BJ (cell line): ENCODE data around the gene NHERF1. TPM values are rescaled to one million over a fixed set of nuclear protein-coding genes. Genes with fewer than 3 reads are reported as not detected.

Source experiments
- CTCF ChIA-PET: fragments of 350-600 bp; formaldehyde crosslinking; extraction: SDS; loops from one replicate; lab custom pipeline; 2021; ENCODE audit warnings: antibody characterized with exemption, inconsistent platforms; lab: Yijun Ruan, JAX
- POLR2A ChIA-PET: fragments of 300-600 bp; sonication (Branson Sonifier 250); formaldehyde crosslinking; extraction: SDS; loops from one replicate; lab custom pipeline; 2021; ENCODE audit warnings: antibody characterized with exemption; lab: Charles Lee
- DNase-seq: peaks from one replicate; pipeline ENCODE4 v3.0.0-alpha.2; 2011; ENCODE audit warnings: low read depth
- H3K27me3 ChIP-seq: 2 replicates; pipeline ENCODE4 v1.6.0; 2011; ENCODE audit warnings: low read length; ENCODE audit not compliant: control insufficient read depth, insufficient read depth
- H3K36me3 ChIP-seq: 2 replicates; pipeline ENCODE4 v1.5.1; 2011; ENCODE audit warnings: low read length; ENCODE audit not compliant: control insufficient read depth, insufficient read depth
- H3K4me3 ChIP-seq: 2 replicates; pipeline ENCODE4 v1.5.1; 2011; ENCODE audit warnings: low read depth, mild to moderate bottlenecking, control low read depth, low read length
- CTCF ChIP-seq: IDR thresholded peaks from 2 replicates; pipeline ENCODE4 v1.5.1; 2011; ENCODE audit warnings: low read depth, mild to moderate bottlenecking, control low read depth, inconsistent platforms, low read length, moderate library complexity; ENCODE audit not compliant: insufficient read depth
- polyA plus RNA-seq: library from polyadenylated mRNA; depleted of rRNA; stranded (reverse); fragments of >200 nt; gene quantifications from 2 replicates; pipeline ENCODE4 v1.2.3, GENCODE V29; 2011

The NHERF1 gene
- polyA plus RNA-seq, 1 experiment = 16.3 TPM

- CTCF ChIA-PET = interaction anchor here (1.0 to 1.5 kb wide), 3 partner anchors 10 to 110 kb away, joined by 3 to 5 read pairs (median 4); no protein-coding TSS in a partner anchor
- POLR2A ChIA-PET = no interaction called here
Measured at GRCh38 chr17:74761419-74761818, 13.0 kb downstream of the NHERF1 start.

GRCh38 chr17:74761931-74762330 is 13.5 kb downstream of the NHERF1 start:
- CTCF ChIA-PET = interaction anchor here (1.4 to 1.5 kb wide), 2 partner anchors 9 to 110 kb away, joined by 3 to 5 read pairs; no protein-coding TSS in a partner anchor

More at GRCh38 chr17:74761419-74761818, 13.0 kb downstream of the NHERF1 start:
- Histone ChIP-seq H3K27me3 (no peaks in the 10 kb centered on the region), H3K4me3 (no peak overlapping the region), H3K36me3 (no peaks in the 10 kb centered on the region)
- TF ChIP-seq CTCF = no peak
- no peak for DNase-seq

GRCh38 chr17:74763565-74764387 is 15.3 kb downstream of the NHERF1 start:
- no peak overlapping the region for H3K4me3 ChIP-seq
- no peak for DNase-seq
- TF ChIP-seq CTCF = no peak
- no peaks in the 10 kb centered on the region for H3K36me3 ChIP-seq
- ChIA-PET CTCF (no interaction called here), POLR2A (no interaction called here)
- H3K27me3 ChIP-seq = no peaks in the 10 kb centered on the region

More at GRCh38 chr17:74761931-74762330, 13.5 kb downstream of the NHERF1 start:
- Histone ChIP-seq H3K27me3 (no peaks in the 10 kb centered on the region), H3K4me3 (no peak overlapping the region), H3K36me3 (no peaks in the 10 kb centered on the region)
- no peak for DNase-seq
- POLR2A ChIA-PET = no interaction called here
- TF ChIP-seq CTCF = no peak

- CTCF ChIA-PET = no interaction called here
- Histone ChIP-seq H3K27me3 (no peaks in the 10 kb centered on the region), H3K4me3 (no peak overlapping the region), H3K36me3 (no peaks in the 10 kb centered on the region; the same call in 1 of the 2 replicates)
- TF ChIP-seq CTCF = no peak
- POLR2A ChIA-PET = no interaction called here
- DNase-seq = no peak
Measured at GRCh38 chr17:74764751-74765286, 16.4 kb downstream of the NHERF1 start.

- no peak for DNase-seq
- no peak for TF ChIP-seq CTCF
- H3K4me3 ChIP-seq = no peak overlapping the region
- CTCF ChIA-PET = interaction anchor here (1.0 kb wide), 1 partner anchor 96 kb away, joined by 3 read pairs; no protein-coding TSS in a partner anchor
- POLR2A ChIA-PET = no interaction called here
- H3K27me3 ChIP-seq = no peaks in the 10 kb centered on the region
- H3K36me3 ChIP-seq = peaks cover 10% of the 10 kb centered on the region
Measured at GRCh38 chr17:74766413-74766812, 18.0 kb downstream of the NHERF1 start.
